DMS53 treated with DMSO at 0.1 percent for 48 hours (cell line): Measurements from ENCODE around the gene SMIM34.
"Not testable (repeated sequence)": the region's sequence is repeated elsewhere in the genome, so short reads cannot be mapped to it uniquely, and the experiment has no call there.

Source experiments
- DNase-seq: peaks from one replicate; lab custom pipeline; 2025; ENCODE audit not compliant: unreplicated experiment; lab: John Stamatoyannopoulos, UW

Gene SMIM34

GRCh38 chr21:34374462-34374861, 49.3 kb downstream of the SMIM34 start:
- DNase-seq, result not testable (repeated sequence)

- DNase-seq, result no peak
These were observed 51.4 kb downstream of the SMIM34 start for GRCh38 chr21:34372321-34372720.

GRCh38 chr21:34369741-34370140, 54.0 kb downstream of the SMIM34 start:
- DNase-seq, result no peak
